ENCODE measurements around the gene RHOD. TPM values are rescaled to one million over a fixed set of nuclear protein-coding genes. Genes with fewer than 3 reads are reported as not detected.
A peak's percentile ranks its signal among the peaks of the same experiment; 100 is the strongest.

RHOD gene
- total RNA-seq, 1 experiment from 2014 or later, result 13.1 TPM

DNA sequence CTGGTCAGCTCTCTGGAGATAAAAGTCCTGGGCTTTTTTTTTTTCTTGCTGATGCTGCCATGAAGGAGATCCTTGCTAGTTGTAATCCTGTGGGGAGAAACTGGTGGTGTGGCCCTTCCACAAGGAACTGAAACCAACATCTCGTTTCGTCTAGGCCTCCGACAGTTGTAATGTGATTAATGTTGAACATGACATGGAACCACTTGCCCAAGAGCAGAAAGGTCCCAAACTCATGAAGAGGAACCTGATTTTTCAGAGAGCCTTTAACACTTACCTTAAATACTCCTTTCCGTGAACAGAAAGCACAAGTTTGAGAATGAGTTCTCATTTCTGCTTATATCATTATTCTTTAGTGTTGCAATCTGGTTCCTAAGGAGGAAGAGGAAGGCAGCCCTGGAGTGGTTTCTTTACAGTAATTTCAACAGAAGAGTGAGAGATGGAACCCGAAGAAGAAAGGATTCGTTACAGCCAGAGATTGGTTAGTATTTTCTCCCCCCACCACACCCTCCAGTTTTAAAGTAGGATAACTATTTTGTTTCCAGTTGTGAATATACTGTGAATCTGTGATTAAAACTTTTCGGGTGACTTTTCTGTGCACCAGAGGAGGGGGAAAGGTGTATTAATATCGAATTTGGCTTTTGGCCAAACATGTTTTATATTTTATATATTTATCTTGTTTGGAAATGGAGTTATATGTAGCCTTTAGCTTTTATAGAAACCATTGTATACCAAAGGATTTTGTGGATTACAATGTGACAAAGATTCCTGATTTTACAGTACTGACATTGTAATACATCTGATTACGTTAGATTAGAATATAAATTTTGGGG lies 64.4 kb downstream of the RHOD start:
- ATAC-seq (no peak), DNase-seq (ENCODE audit: low spot score) (no peak)
- Mint-ChIP-seq H3K4me3 (peak overlapping the region; percentile 94), H3K4me1 (peaks cover 24% of the 10 kb centered on the region), H3K36me3 (peaks cover 22% of the 10 kb centered on the region), H3K27me3 (ENCODE audit: low read depth) (peaks cover 4% of the 10 kb centered on the region; the same call in 1 of the 2 replicates), H3K9me3 (no peaks in the 10 kb centered on the region), H3K27ac (peak overlapping the region; percentile 96)
- no peak for TF ChIP-seq JUN (CRISPR knock-in tag; IDR thresholded peaks at IDR 0.05)
- TF ChIP-seq, protein P1, sequence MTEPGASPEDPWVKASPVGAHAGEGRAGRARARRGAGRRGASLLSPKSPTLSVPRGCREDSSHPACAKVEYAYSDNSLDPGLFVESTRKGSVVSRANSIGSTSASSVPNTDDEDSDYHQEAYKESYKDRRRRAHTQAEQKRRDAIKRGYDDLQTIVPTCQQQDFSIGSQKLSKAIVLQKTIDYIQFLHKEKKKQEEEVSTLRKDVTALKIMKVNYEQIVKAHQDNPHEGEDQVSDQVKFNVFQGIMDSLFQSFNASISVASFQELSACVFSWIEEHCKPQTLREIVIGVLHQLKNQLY (CRISPR knock-in tag; IDR thresholded peaks at IDR 0.05), result no peak
- TF ChIP-seq NFYB (CRISPR knock-in tag; conservative IDR thresholded peaks at IDR 0.05; ENCODE audit: low read depth), result no peak
- TF ChIP-seq, protein P2, sequence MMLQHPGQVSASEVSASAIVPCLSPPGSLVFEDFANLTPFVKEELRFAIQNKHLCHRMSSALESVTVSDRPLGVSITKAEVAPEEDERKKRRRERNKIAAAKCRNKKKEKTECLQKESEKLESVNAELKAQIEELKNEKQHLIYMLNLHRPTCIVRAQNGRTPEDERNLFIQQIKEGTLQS (CRISPR knock-in tag; conservative IDR thresholded peaks at IDR 0.05), result no peak
- no peak for TF ChIP-seq ZBTB21 (CRISPR knock-in tag; IDR thresholded peaks at IDR 0.05; ENCODE audit: borderline replicate concordance)
- no peak for TF ChIP-seq ZNF232 (CRISPR knock-in tag; IDR thresholded peaks at IDR 0.05)
- ChIA-PET CTCF (interaction anchor here (0.6 kb wide), 1 partner anchor 39 kb away, joined by 3 read pairs; no protein-coding TSS in a partner anchor), POLR2A (no interaction called here)

Small RNA genes within 50 kb of the gene (microRNA-seq; reads per million reads assigned to microRNA genes)
- not detected for gene MIR6860 (ENCODE audit: borderline number of aligned reads)

Other genes with a start within 250 kb of the RHOD start
- 34.5 to 36.9 TPM (median 34.6 TPM) in 3 replicates for gene RCE1, start 213.4 kb upstream of the RHOD start, total RNA-seq (2021)
- gene LRFN4, start 199.8 kb upstream of the RHOD start, total RNA-seq (2021), result 62.7 to 70.3 TPM (median 68.0 TPM) in 3 replicates
- gene PC, start 98.5 kb upstream of the RHOD start, total RNA-seq (2021), result 22.1 to 27.2 TPM (median 25.6 TPM) in 3 replicates
- gene C11orf86, start 81.5 kb upstream of the RHOD start, total RNA-seq (2021), result 0.44 to 0.87 TPM (median 0.68 TPM) in 3 replicates
- 4.6 to 7.3 TPM (median 7.1 TPM) in 3 replicates for gene SYT12, start 33.7 kb upstream of the RHOD start, total RNA-seq (2021)
- gene KDM2A, start 62.4 kb downstream of the RHOD start, total RNA-seq (2021), result 54.0 to 58.0 TPM (median 54.3 TPM) in 3 replicates
- 59.4 to 68.1 TPM (median 61.4 TPM) in 3 replicates for gene GRK2, start 209.6 kb downstream of the RHOD start, total RNA-seq (2021)
- gene ANKRD13D, start 232.5 kb downstream of the RHOD start, total RNA-seq (2021), result 36.8 to 55.5 TPM (median 42.4 TPM) in 3 replicates
- 34.8 to 43.4 TPM (median 42.3 TPM) in 3 replicates for gene SSH3, start 246.7 kb downstream of the RHOD start, total RNA-seq (2021)

All from WTC11 (cell line).